GM21786 (cell line): ENCODE results near the gene KCNMA1.

Experiments used
- ATAC-seq: cut with Tn5 transposase; IDR thresholded peaks from one replicate; pipeline ENCODE4 v1.9.1; 2021; ENCODE audit not compliant: unreplicated experiment

Gene KCNMA1

GRCh38 chr10:77259171-77259874 is 378.3 kb downstream of the KCNMA1 start:
- ATAC-seq, result no peak

DNA sequence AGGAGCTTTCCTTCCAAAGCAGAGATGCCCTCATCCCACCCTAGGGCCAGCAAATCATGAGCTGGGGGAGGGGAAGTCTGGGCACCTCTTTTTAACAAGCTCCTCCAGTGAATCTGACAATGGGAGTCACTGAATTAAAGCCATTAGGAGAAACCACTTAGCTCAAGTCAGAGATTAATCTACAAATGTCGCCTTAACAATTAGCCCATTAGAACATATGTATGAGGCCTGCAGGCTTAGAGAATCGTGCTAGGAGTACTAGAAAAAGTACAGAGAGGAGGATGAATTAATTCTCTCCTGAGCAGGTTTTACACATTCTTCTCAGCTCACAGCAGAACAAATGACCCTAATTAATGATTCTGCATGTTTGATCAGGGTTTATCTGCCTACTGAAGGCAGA is 381.3 kb downstream of the KCNMA1 start:
- no peak for ATAC-seq

DNA sequence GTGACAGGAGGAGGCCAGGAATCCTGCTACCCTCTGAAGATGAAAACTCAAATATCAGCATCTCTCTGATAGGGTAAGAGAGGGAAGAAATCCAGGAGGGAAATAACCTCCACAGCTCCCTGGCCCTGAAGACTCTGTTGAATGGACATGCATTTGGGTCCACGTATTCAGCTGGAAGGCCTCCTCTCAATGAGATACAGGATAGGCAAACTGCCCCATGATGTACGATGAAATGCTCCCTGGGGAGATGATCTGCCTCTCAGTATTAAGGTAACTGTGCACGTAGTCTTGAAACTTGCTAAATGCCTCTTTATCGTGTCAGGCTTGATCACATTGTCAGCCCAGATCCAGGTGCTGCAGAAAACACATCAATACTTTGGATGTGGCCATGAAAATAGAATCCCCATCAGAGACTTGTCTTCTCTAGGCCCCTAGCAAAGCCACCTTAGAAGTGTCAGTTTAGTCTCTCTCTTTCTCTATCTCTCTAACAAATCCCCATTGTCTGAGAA is 384.0 kb downstream of the KCNMA1 start:
- no peak for ATAC-seq

- no peak for ATAC-seq
Measured at GRCh38 chr10:77253147-77253545, 384.5 kb downstream of the KCNMA1 start.

- ATAC-seq, result no peak
Measured at GRCh38 chr10:77252380-77253146, 385.0 kb downstream of the KCNMA1 start.

GRCh38 chr10:77251297-77252013 is 386.2 kb downstream of the KCNMA1 start:
- ATAC-seq, result no peak

DNA sequence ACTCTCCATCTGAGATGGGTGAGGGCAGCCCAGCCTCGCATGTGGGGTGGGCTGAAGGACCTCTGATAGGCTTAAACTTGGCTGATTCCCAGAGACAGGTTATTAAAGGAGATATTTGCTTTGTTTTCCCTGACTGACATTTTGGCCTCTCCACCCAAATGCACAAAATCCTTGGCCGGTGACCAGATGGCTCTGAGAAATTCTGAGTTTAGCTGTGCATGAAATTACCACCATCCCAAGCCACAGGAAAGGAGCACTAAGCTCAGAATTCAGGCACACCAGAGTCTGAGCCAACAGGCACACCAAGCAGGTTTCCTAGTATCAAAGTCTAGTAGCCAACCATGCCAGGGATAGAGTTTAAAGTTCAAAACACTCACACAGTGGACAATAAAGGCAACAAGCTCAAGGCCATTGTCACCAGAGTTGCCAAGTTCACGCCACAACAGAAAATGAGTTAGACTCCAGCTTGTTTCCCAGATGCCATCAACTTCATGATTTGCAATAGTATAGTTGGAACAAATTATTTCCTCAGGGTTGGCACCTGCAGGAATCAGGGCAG is 387.6 kb downstream of the KCNMA1 start:
- no peak for ATAC-seq

- no peak for ATAC-seq
Measured at GRCh38 chr10:77248104-77248790, 389.4 kb downstream of the KCNMA1 start.

GRCh38 chr10:77247031-77247990 is 390.3 kb downstream of the KCNMA1 start:
- ATAC-seq, result no peak

- ATAC-seq, result no peak
Measured at GRCh38 chr10:77245953-77246352, 391.7 kb downstream of the KCNMA1 start.

- no peak for ATAC-seq
Measured at GRCh38 chr10:77244746-77245145, 392.9 kb downstream of the KCNMA1 start.

DNA sequence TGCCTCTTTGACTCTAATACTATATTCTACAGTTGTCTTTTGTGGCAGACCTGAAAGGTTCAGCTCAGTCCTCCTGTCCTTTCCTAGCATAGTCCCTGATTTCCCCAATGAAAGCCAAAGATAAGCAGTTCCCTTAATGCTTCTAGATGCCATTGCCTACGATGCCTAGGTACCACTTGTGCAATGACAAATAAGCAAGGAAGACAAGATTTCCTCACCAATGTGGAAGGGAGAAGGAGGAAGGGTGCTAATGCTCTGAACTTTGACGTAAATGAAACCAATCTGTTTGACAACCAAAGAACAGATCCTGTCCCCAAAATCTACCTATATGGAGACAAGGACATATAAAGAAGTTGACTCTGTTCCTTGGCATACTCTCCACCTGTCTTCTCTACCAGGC is 393.3 kb downstream of the KCNMA1 start:
- ATAC-seq, result no peak

DNA sequence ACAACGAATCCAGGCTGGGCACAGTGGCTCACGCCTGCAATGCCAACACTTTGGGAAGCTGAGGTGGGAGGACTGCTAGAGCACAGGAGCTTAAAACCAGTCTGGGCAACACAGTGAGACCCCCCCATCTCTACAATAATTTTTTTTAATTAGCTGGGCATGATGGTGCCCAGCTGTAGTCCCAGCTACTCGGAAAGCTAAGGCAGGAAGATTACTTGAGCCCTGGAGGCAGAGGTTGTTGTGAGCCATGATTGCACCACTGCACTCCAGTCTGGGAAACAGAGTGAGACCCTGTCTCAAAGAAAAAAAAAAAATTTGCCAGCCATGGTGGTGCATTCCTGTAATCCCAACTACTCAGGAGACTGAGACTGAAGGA is 396.3 kb downstream of the KCNMA1 start:
- no peak for ATAC-seq

- ATAC-seq, result no peak
Measured at GRCh38 chr10:77240706-77241349, 396.8 kb downstream of the KCNMA1 start.

DNA sequence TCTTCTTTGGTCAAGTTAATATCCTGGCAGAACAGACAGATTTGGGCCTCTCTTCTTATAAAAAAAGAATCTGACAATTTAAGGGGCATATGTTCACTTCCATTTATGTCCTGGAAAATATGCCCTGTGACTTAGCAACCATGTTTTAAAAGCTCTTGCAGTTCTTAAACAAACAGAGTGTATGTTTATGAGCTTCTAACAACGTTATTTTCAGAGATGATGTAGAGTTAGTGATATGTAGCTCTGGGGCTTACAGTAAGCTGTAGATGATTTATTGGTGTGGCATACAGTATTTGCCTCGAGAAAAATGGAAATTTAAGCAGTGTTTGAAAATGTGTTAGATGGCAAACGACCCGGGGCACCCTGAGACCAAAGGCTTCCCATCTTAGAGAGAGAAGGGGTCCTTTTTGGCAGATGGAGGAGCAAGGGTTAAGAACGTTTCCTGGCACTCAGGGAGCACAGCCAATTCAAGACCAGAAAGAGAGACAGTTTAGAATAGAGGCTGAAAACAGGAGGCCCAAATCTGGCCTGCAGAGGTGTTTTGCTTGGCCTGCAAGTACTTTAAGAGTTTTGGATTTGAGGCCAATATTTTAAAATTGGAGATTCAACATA is 397.5 kb downstream of the KCNMA1 start:
- no peak for ATAC-seq

GRCh38 chr10:77237120-77237519 is 400.5 kb downstream of the KCNMA1 start:
- no peak for ATAC-seq

DNA sequence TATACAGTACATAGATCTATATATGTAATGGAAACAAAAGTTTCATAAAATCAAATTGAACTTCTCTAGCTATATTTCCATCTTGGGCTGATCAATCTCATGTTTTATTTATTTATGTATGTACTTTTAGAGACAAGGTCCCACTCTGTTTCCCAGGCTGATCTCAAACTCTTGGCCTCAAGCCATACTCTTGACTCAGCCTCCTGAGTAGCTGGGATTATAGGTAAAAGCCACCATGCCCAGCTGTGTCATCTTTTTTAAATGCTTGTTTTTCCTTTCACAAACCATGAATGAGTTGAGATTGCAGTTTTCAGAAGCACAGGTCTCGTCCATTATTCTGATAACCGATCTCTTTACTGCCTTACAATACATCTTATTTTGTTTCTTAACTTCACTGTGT is 400.9 kb downstream of the KCNMA1 start:
- no peak for ATAC-seq

DNA sequence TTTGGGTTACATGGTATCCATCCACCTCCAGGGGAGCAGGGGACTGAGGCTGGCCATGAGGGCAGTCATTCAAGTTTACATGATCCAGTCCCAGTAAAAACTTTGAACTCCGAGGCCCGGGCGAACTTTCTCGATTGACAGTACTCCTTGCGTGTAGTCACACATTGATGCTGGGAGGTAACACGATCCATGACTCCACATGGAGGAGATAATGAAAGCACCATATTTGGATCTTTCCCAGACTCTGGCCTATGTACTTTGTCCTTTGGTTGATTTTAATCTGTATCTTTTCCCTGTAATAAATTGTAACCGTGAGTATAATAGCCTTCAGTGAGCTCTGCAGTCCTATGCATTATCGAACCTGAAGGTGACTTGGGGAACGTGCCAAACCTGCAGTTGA is 401.6 kb downstream of the KCNMA1 start:
- ATAC-seq, result no peak

DNA sequence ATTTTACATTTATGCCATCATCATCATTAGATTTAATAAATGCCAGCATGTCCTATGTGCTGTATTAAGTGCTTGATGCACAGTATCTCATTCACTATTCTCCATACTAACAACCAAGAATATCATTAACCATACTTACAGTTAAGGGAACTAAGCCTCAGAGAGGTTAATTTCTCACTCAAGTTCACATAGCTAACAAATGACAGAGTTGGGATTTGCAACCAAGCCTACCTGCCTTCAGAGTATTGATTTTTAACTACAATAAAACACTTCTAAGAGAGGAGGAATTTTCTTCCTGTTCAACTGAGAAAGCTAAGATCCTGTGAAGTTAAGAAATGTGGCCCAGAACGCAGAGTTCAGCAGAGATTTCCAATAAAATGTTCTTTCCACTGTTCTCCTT is 403.0 kb downstream of the KCNMA1 start:
- ATAC-seq, result no peak
